Urinary bladder (tissue), 4 donors: ENCODE data around the gene LDLRAD4. TPM values are rescaled to one million over a fixed set of nuclear protein-coding genes. Genes with fewer than 3 reads are reported as not detected.

Experiments used
- DNase-seq: peaks from one replicate; pipeline ENCODE4 v3.0.0-alpha.2; 2015; ENCODE audit errors: extremely low spot score
- H3K27ac ChIP-seq: one replicate; pipeline ENCODE4 v1.5.1; 2013; ENCODE audit warnings: low read depth, mild to moderate bottlenecking, moderate library complexity
- H3K36me3 ChIP-seq: one replicate; pipeline ENCODE4 v1.6.1; 2013; ENCODE audit warnings: mild to moderate bottlenecking, moderate library complexity; ENCODE audit not compliant: insufficient read depth
- H3K4me1 ChIP-seq: one replicate; pipeline ENCODE4 v1.6.1; 2013; ENCODE audit warnings: mild to moderate bottlenecking, moderate library complexity; ENCODE audit not compliant: insufficient read depth
- H3K4me3 ChIP-seq: one replicate; pipeline ENCODE4 v1.5.1; 2013; ENCODE audit warnings: low read depth, low read length
- WGBS: extraction: QIAGEN DNeasy Blood & Tissue Kit; methylation state at CpG from one replicate; pipeline ENCODE4 v1.1.7; 2013; 5-methylcytosine and 5-hydroxymethylcytosine counted together
- polyA plus RNA-seq: library from polyadenylated mRNA; stranded (reverse); fragments of 200-250 nt; gene quantifications from one replicate; pipeline ENCODE4 v1.2.3, GENCODE V29; 2013
- total RNA-seq: library from RNA; depleted of rRNA; stranded (reverse); fragments of >200 nt; gene quantifications from one replicate; pipeline ENCODE4 v1.2.3, GENCODE V29; 2014
- donor health status: healthy with polysubstance abuse.
- donor health status: healthy.

The LDLRAD4 gene
- total and polyA plus RNA-seq, 2 donors: 13.8 to 52.3 TPM

GRCh38 chr18:13493725-13494124 is 275.2 kb downstream of the LDLRAD4 start:
- no peak overlapping the region for H3K4me3 ChIP-seq
- H3K27ac ChIP-seq: no peak overlapping the region
- no peaks in the 10 kb centered on the region for H3K4me1 ChIP-seq
- H3K36me3 ChIP-seq: no peaks in the 10 kb centered on the region
- no peak for DNase-seq
- WGBS: 91% methylated on average over 16 of the region's 16 CpGs

- H3K27ac ChIP-seq: no peak overlapping the region
- WGBS: 69% methylated on average over 14 of the region's 14 CpGs
- H3K4me3 ChIP-seq: no peak overlapping the region
- H3K4me1 ChIP-seq: no peaks in the 10 kb centered on the region
- DNase-seq: no peak
- no peaks in the 10 kb centered on the region for H3K36me3 ChIP-seq
Observed at GRCh38 chr18:13494871-13495445, 276.4 kb downstream of the LDLRAD4 start.

GRCh38 chr18:13495961-13496360 is 277.4 kb downstream of the LDLRAD4 start:
- WGBS: 85% methylated on average over 8 of the region's 8 CpGs
- no peaks in the 10 kb centered on the region for H3K36me3 ChIP-seq
- no peak overlapping the region for H3K27ac ChIP-seq
- no peak overlapping the region for H3K4me3 ChIP-seq
- no peaks in the 10 kb centered on the region for H3K4me1 ChIP-seq
- no peak for DNase-seq

- WGBS: 87% methylated on average over 4 of the region's 4 CpGs
- no peak overlapping the region for H3K4me3 ChIP-seq
- no peak for DNase-seq
- no peaks in the 10 kb centered on the region for H3K4me1 ChIP-seq
- no peak overlapping the region for H3K27ac ChIP-seq
- H3K36me3 ChIP-seq: no peaks in the 10 kb centered on the region
Observed at GRCh38 chr18:13496691-13497281, 278.2 kb downstream of the LDLRAD4 start.

GRCh38 chr18:13499803-13500202 is 281.2 kb downstream of the LDLRAD4 start:
- Histone ChIP-seq H3K4me3 (no peak overlapping the region), H3K27ac (no peak overlapping the region), H3K4me1 (no peaks in the 10 kb centered on the region), H3K36me3 (no peaks in the 10 kb centered on the region)
- no peak for DNase-seq
- WGBS: 90% methylated on average over 5 of the region's 5 CpGs

- peak; percentile 76 for DNase-seq
- Histone ChIP-seq H3K4me1 (no peaks in the 10 kb centered on the region), H3K27ac (no peak overlapping the region), H3K36me3 (no peaks in the 10 kb centered on the region), H3K4me3 (no peak overlapping the region)
- WGBS: 27% methylated on average over 23 of the region's 23 CpGs
Observed at GRCh38 chr18:13500227-13500865, 281.8 kb downstream of the LDLRAD4 start.

GRCh38 chr18:13500869-13501542 is 282.4 kb downstream of the LDLRAD4 start:
- Histone ChIP-seq H3K36me3 (no peaks in the 10 kb centered on the region), H3K27ac (no peak overlapping the region), H3K4me3 (no peak overlapping the region), H3K4me1 (no peaks in the 10 kb centered on the region)
- DNase-seq: peak; percentile 73
- 37% methylated on average over 10 of the region's 10 CpGs for WGBS

GRCh38 chr18:13501543-13501887 is 283.0 kb downstream of the LDLRAD4 start:
- no peaks in the 10 kb centered on the region for H3K36me3 ChIP-seq
- 58% methylated on average over 6 of the region's 6 CpGs for WGBS
- DNase-seq: no peak
- no peak overlapping the region for H3K27ac ChIP-seq
- H3K4me3 ChIP-seq: no peak overlapping the region
- H3K4me1 ChIP-seq: no peaks in the 10 kb centered on the region

- 86% methylated on average over 8 of the region's 8 CpGs for WGBS
- H3K4me3 ChIP-seq: no peak overlapping the region
- DNase-seq: no peak
- no peaks in the 10 kb centered on the region for H3K36me3 ChIP-seq
- H3K4me1 ChIP-seq: no peaks in the 10 kb centered on the region
- no peak overlapping the region for H3K27ac ChIP-seq
Observed at GRCh38 chr18:13501891-13502290, 283.3 kb downstream of the LDLRAD4 start.

- Histone ChIP-seq H3K27ac (no peak overlapping the region), H3K4me3 (no peak overlapping the region), H3K36me3 (no peaks in the 10 kb centered on the region), H3K4me1 (no peaks in the 10 kb centered on the region)
- no peak for DNase-seq
- 72% methylated on average over 8 of the region's 8 CpGs for WGBS
Observed at GRCh38 chr18:13502585-13502984, 284.0 kb downstream of the LDLRAD4 start.

GRCh38 chr18:13503836-13504235 is 285.3 kb downstream of the LDLRAD4 start:
- Histone ChIP-seq H3K4me3 (no peak overlapping the region), H3K36me3 (no peaks in the 10 kb centered on the region), H3K4me1 (no peaks in the 10 kb centered on the region), H3K27ac (no peak overlapping the region)
- no peak for DNase-seq
- WGBS: 65% methylated on average over 6 of the region's 6 CpGs

GRCh38 chr18:13505780-13506345 is 287.3 kb downstream of the LDLRAD4 start:
- DNase-seq: no peak
- Histone ChIP-seq H3K4me3 (no peak overlapping the region), H3K27ac (no peak overlapping the region), H3K4me1 (no peaks in the 10 kb centered on the region), H3K36me3 (no peaks in the 10 kb centered on the region)
- WGBS: 71% methylated on average over 12 of the region's 12 CpGs

- no peaks in the 10 kb centered on the region for H3K4me1 ChIP-seq
- no peaks in the 10 kb centered on the region for H3K36me3 ChIP-seq
- 80% methylated on average over 2 of the region's 2 CpGs for WGBS
- no peak overlapping the region for H3K27ac ChIP-seq
- DNase-seq: no peak
- no peak overlapping the region for H3K4me3 ChIP-seq
Observed at GRCh38 chr18:13510594-13510993, 292.0 kb downstream of the LDLRAD4 start.
